ENCODE measurements around the gene ZBTB17.

DNA sequence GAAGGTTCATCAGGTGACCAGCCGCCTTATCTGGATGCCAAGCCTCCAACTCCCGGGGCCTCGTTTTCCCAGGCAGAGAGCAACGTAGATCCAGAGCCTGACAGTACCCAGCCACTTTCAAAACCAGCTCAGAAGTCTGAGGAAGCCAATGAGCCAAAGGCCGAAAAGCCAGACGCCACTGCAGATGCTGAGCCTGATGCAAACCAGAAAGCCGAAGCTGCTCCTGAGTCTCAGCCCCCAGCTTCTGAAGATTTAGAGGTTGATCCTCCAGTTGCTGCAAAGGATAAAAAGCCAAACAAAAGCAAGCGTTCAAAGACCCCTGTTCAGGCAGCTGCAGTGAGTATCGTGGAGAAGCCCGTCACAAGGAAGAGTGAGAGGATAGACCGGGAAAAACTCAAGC is 44.5 kb downstream of the ZBTB17 start:
- TF ChIP-seq, protein P1, sequence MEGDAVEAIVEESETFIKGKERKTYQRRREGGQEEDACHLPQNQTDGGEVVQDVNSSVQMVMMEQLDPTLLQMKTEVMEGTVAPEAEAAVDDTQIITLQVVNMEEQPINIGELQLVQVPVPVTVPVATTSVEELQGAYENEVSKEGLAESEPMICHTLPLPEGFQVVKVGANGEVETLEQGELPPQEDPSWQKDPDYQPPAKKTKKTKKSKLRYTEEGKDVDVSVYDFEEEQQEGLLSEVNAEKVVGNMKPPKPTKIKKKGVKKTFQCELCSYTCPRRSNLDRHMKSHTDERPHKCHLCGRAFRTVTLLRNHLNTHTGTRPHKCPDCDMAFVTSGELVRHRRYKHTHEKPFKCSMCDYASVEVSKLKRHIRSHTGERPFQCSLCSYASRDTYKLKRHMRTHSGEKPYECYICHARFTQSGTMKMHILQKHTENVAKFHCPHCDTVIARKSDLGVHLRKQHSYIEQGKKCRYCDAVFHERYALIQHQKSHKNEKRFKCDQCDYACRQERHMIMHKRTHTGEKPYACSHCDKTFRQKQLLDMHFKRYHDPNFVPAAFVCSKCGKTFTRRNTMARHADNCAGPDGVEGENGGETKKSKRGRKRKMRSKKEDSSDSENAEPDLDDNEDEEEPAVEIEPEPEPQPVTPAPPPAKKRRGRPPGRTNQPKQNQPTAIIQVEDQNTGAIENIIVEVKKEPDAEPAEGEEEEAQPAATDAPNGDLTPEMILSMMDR (IDR thresholded peaks at IDR 0.05), result no peak
- TF ChIP-seq, protein P2, sequence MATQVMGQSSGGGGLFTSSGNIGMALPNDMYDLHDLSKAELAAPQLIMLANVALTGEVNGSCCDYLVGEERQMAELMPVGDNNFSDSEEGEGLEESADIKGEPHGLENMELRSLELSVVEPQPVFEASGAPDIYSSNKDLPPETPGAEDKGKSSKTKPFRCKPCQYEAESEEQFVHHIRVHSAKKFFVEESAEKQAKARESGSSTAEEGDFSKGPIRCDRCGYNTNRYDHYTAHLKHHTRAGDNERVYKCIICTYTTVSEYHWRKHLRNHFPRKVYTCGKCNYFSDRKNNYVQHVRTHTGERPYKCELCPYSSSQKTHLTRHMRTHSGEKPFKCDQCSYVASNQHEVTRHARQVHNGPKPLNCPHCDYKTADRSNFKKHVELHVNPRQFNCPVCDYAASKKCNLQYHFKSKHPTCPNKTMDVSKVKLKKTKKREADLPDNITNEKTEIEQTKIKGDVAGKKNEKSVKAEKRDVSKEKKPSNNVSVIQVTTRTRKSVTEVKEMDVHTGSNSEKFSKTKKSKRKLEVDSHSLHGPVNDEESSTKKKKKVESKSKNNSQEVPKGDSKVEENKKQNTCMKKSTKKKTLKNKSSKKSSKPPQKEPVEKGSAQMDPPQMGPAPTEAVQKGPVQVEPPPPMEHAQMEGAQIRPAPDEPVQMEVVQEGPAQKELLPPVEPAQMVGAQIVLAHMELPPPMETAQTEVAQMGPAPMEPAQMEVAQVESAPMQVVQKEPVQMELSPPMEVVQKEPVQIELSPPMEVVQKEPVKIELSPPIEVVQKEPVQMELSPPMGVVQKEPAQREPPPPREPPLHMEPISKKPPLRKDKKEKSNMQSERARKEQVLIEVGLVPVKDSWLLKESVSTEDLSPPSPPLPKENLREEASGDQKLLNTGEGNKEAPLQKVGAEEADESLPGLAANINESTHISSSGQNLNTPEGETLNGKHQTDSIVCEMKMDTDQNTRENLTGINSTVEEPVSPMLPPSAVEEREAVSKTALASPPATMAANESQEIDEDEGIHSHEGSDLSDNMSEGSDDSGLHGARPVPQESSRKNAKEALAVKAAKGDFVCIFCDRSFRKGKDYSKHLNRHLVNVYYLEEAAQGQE (IDR thresholded peaks at IDR 0.05; ENCODE audit: insufficient read depth in 1 of 2, low read depth in 2 of 2, low read length in 1 of 2), result no peak
- TF ChIP-seq TCF7L2 (IDR thresholded peaks at IDR 0.05; ENCODE audit: low read depth, low read length), result no peak

Data from Panc1 (cell line).